Right ventricle myocardium inferior (tissue), 1 donor: ENCODE measurements around the gene TINAGL1. TPM values are rescaled to one million over a fixed set of nuclear protein-coding genes. Genes with fewer than 3 reads are reported as not detected.

Experiments used
- ATAC-seq: fragments of 200-7000 bp; cut with Tn5 transposase; one replicate; pipeline ENCODE4 v1.9.1; 2020; ENCODE audit warnings: mild to moderate bottlenecking, moderate library complexity
- DNase-seq: peaks from one replicate; pipeline ENCODE4 v3.0.0; 2021; ENCODE audit errors: missing footprints
- intact Hi-C: fragments of 100-400 bp; cut with DNase I; formaldehyde crosslinking; loops from one replicate; pipeline ENCODE4 v1.11.0; 2022
- total RNA-seq: library from RNA; stranded (reverse); fragmentation: NEBNext Ultra II Directional; extraction: Animal tissue kit (Norgen Biotek cat#: 25700); gene quantifications from one replicate; pipeline ENCODE4 v1.2.1, GENCODE V29; 2021
- donor health status: DM: no; HTN: yes; CAD: no; lungs with severe emphysema.

Gene TINAGL1
- total RNA-seq, 1 donor from 2014 or later, result 273 TPM

GRCh38 chr1:31593136-31593665 is 16.9 kb downstream of the TINAGL1 start:
- intact Hi-C loops, result no loop called here
- no peak for DNase-seq
- ATAC-seq, result no peak

- ATAC-seq, result peak; percentile 75
- intact Hi-C loops, result loop anchor here (1.0 kb wide), 1 partner anchor 30 kb away; no protein-coding TSS in a partner anchor
- peak; percentile 82 for DNase-seq
Measured at GRCh38 chr1:31593770-31594632, 17.7 kb downstream of the TINAGL1 start.

- DNase-seq (no peak), ATAC-seq (no peak)
- intact Hi-C loops, result no loop called here
Measured at GRCh38 chr1:31595836-31596736, 19.8 kb downstream of the TINAGL1 start.

- no peak for ATAC-seq
- intact Hi-C loops, result no loop called here
Measured at GRCh38 chr1:31596737-31597097, 20.4 kb downstream of the TINAGL1 start.

GRCh38 chr1:31598980-31599379 is 22.7 kb downstream of the TINAGL1 start:
- intact Hi-C loops, result no loop called here
- ATAC-seq (no peak), DNase-seq (no peak)

More at GRCh38 chr1:31596737-31597097, 20.4 kb downstream of the TINAGL1 start:
- DNase-seq, result no peak

GRCh38 chr1:31600641-31601040 is 24.3 kb downstream of the TINAGL1 start:
- no peak for DNase-seq

GRCh38 chr1:31602081-31602480 is 25.8 kb downstream of the TINAGL1 start:
- no peak for ATAC-seq
- intact Hi-C loops, result no loop called here

More at GRCh38 chr1:31600641-31601040, 24.3 kb downstream of the TINAGL1 start:
- ATAC-seq, result no peak
- intact Hi-C loops, result no loop called here

GRCh38 chr1:31605908-31606427 is 29.7 kb downstream of the TINAGL1 start:
- DNase-seq, result no peak
- no peak for ATAC-seq
- intact Hi-C loops, result no loop called here

More at GRCh38 chr1:31602081-31602480, 25.8 kb downstream of the TINAGL1 start:
- DNase-seq, result no peak

- intact Hi-C loops, result no loop called here
- ATAC-seq, result no peak
- DNase-seq, result no peak
Measured at GRCh38 chr1:31607360-31607759, 31.0 kb downstream of the TINAGL1 start.

- intact Hi-C loops, result no loop called here
- DNase-seq (no peak), ATAC-seq (no peak)
Measured at GRCh38 chr1:31609514-31610118, 33.3 kb downstream of the TINAGL1 start.

GRCh38 chr1:31614414-31615005 is 38.2 kb downstream of the TINAGL1 start:
- ATAC-seq (no peak), DNase-seq (no peak)
- intact Hi-C loops, result no loop called here

- intact Hi-C loops, result no loop called here
- DNase-seq (no peak), ATAC-seq (no peak)
Measured at GRCh38 chr1:31615414-31615813, 39.1 kb downstream of the TINAGL1 start.

- intact Hi-C loops, result no loop called here
- ATAC-seq (no peak), DNase-seq (no peak)
Measured at GRCh38 chr1:31615939-31616338, 39.6 kb downstream of the TINAGL1 start.

GRCh38 chr1:31617218-31617915 is 41.1 kb downstream of the TINAGL1 start, which contains the start of gene HCRTR1:
Gene HCRTR1 (plus strand): TSS chr1:31617689. CDS start chr1:31619193, 1,504 bp downstream.
- intact Hi-C loops, result no loop called here
- ATAC-seq, result no peak

GRCh38 chr1:31617916-31618746 is 41.8 kb downstream of the TINAGL1 start:
- no peak for DNase-seq
- ATAC-seq, result peak; percentile 33
- intact Hi-C loops, result loop anchor here (2.0 kb wide), 1 partner anchor 53 kb away; no protein-coding TSS in a partner anchor

More at GRCh38 chr1:31617218-31617915, 41.1 kb downstream of the TINAGL1 start, which contains the start of gene HCRTR1:
- DNase-seq, result no peak
